HFFc6 (cell line): ENCODE results near the gene CFAP57. TPM values are rescaled to one million over a fixed set of nuclear protein-coding genes. Genes with fewer than 3 reads are reported as not detected.

ENCODE experiments used
- DNase-seq: peaks from one replicate; pipeline ENCODE4 v3.0.0-alpha.2; 2018
- H3K27ac Mint-ChIP-seq: 2 replicates; pipeline ENCODE4 v1.8.0; 2020; ENCODE audit warnings: mild to moderate bottlenecking, mixed read lengths
- H3K27me3 Mint-ChIP-seq: 2 replicates; pipeline ENCODE4 v1.8.0; 2021; ENCODE audit warnings: mild to moderate bottlenecking, moderate library complexity, mixed read lengths; ENCODE audit not compliant: insufficient read depth
- H3K36me3 Mint-ChIP-seq: 2 replicates; pipeline ENCODE4 v1.8.0; 2021; ENCODE audit warnings: low read depth, mixed read lengths
- H3K4me1 Mint-ChIP-seq: 2 replicates; pipeline ENCODE4 v1.8.0; 2020; ENCODE audit warnings: low read depth, mixed read lengths
- H3K4me3 Mint-ChIP-seq: 2 replicates; pipeline ENCODE4 v1.8.0; 2020; ENCODE audit warnings: mild to moderate bottlenecking, moderate library complexity, mixed read lengths
- H3K9me3 Mint-ChIP-seq: 2 replicates; pipeline ENCODE4 v1.8.0; 2020; ENCODE audit warnings: mild to moderate bottlenecking, mixed read lengths
- CTCF ChIP-seq: fragments of 200-600 bp; sonication (generic); IDR thresholded peaks from 2 replicates; pipeline ENCODE4 v1.5.0; 2021; ENCODE audit warnings: antibody characterized with exemption, mild to moderate bottlenecking
- total RNA-seq, 6 experiments: library from RNA; stranded (reverse); fragmentation: NEBNext Ultra II Directional; extraction: Animal tissue kit (Norgen Biotek cat#: 25700); gene quantifications; 2 replicates in 1 of 6; 3 replicates in 5 of 6; pipeline ENCODE4 v1.2.3, GENCODE V29; 2021

The CFAP57 gene
- total RNA-seq, 6 experiments from 2014 or later: 0.14 to 0.75 (median 0.19) TPM

- H3K9me3 Mint-ChIP-seq: peaks cover 18% of the 10 kb centered on the region
- no peak for TF ChIP-seq CTCF
- peaks cover 48% of the 10 kb centered on the region for H3K27me3 Mint-ChIP-seq
- no peak for DNase-seq
- H3K4me1 Mint-ChIP-seq: no peaks in the 10 kb centered on the region
- no peak overlapping the region for H3K27ac Mint-ChIP-seq
- no peaks in the 10 kb centered on the region for H3K36me3 Mint-ChIP-seq
- no peak overlapping the region for H3K4me3 Mint-ChIP-seq
These were observed 81.0 kb downstream of the CFAP57 start for GRCh38 chr1:43253173-43253572.

- Mint-ChIP-seq H3K4me3 (no peak overlapping the region), H3K27ac (no peak overlapping the region), H3K9me3 (peaks cover 23% of the 10 kb centered on the region), H3K4me1 (no peaks in the 10 kb centered on the region), H3K36me3 (no peaks in the 10 kb centered on the region), H3K27me3 (peaks cover 55% of the 10 kb centered on the region)
- no peak for TF ChIP-seq CTCF
- no peak for DNase-seq
These were observed 81.7 kb downstream of the CFAP57 start for GRCh38 chr1:43253876-43254275.

- no peak for DNase-seq
- no peak for TF ChIP-seq CTCF
- no peak overlapping the region for H3K27ac Mint-ChIP-seq
- no peaks in the 10 kb centered on the region for H3K36me3 Mint-ChIP-seq
- H3K27me3 Mint-ChIP-seq: peaks cover 51% of the 10 kb centered on the region
- peaks cover 21% of the 10 kb centered on the region for H3K9me3 Mint-ChIP-seq
- no peaks in the 10 kb centered on the region for H3K4me1 Mint-ChIP-seq
- H3K4me3 Mint-ChIP-seq: no peak overlapping the region
These were observed 83.5 kb downstream of the CFAP57 start for GRCh38 chr1:43255438-43256210.

- Mint-ChIP-seq H3K4me1 (no peaks in the 10 kb centered on the region), H3K27me3 (peaks cover 46% of the 10 kb centered on the region), H3K9me3 (peaks cover 25% of the 10 kb centered on the region), H3K36me3 (peaks cover 8% of the 10 kb centered on the region; the same call in 1 of the 2 replicates), H3K27ac (no peak overlapping the region), H3K4me3 (no peak overlapping the region)
- DNase-seq: no peak
- TF ChIP-seq CTCF: no peak
These were observed 84.8 kb downstream of the CFAP57 start for GRCh38 chr1:43256675-43257570.

- H3K27me3 Mint-ChIP-seq: peaks cover 41% of the 10 kb centered on the region
- peaks cover 37% of the 10 kb centered on the region for H3K9me3 Mint-ChIP-seq
- no peak for TF ChIP-seq CTCF
- H3K27ac Mint-ChIP-seq: no peak overlapping the region
- no peak for DNase-seq
- no peaks in the 10 kb centered on the region for H3K4me1 Mint-ChIP-seq
- H3K4me3 Mint-ChIP-seq: no peak overlapping the region
- H3K36me3 Mint-ChIP-seq: peaks cover 18% of the 10 kb centered on the region
These were observed 86.2 kb downstream of the CFAP57 start for GRCh38 chr1:43258370-43258769.
